GM12878 (cell line): ENCODE measurements around the gene CDCP2. TPM values are rescaled to one million over a fixed set of nuclear protein-coding genes. Genes with fewer than 3 reads are reported as not detected.
A peak's percentile ranks its signal among the peaks of the same experiment; 100 is the strongest.

Source experiments
- ATAC-seq: fragments of 200-7000 bp; cut with Tn5 transposase; 3 replicates; pipeline ENCODE4 v1.9.1; 2020; ENCODE audit warnings: mild to moderate bottlenecking, moderate library complexity
- Bru-seq: library from RNA; stranded (reverse); fragments of 400-500 nt; gene quantifications from one replicate; lab custom pipeline; 2021; lab: Mats Ljungman, UMichigan
- BruChase-seq, 2 experiments: library from RNA; stranded (reverse); fragments of 400-500 nt; gene quantifications; one replicate each; lab custom pipeline; 2021; lab: Mats Ljungman, UMichigan
- BruUV-seq: library from RNA; stranded (reverse); fragments of 400-500 nt; replicated peaks from 2 replicates; lab custom pipeline; 2021; lab: Mats Ljungman, UMichigan
- CTCF ChIA-PET: fragments of 300-600 bp; sonication (Branson Sonifier 250); formaldehyde crosslinking; extraction: SDS; loops from one replicate; lab custom pipeline; 2021; ENCODE audit warnings: inconsistent platforms; lab: Yijun Ruan, JAX
- POLR2A ChIA-PET: fragments of 350-600 bp; formaldehyde crosslinking; extraction: SDS; loops from one replicate; lab custom pipeline; 2021; ENCODE audit warnings: inconsistent platforms; lab: Charles Lee
- RAD21 ChIA-PET: fragments of 300-600 bp; sonication (Branson Sonifier 250); formaldehyde crosslinking; loops from one replicate; lab custom pipeline; 2023; ENCODE audit warnings: antibody characterized with exemption; ENCODE audit not compliant: unreplicated experiment; lab: Charles Lee
- SMC1A ChIA-PET: fragments of 300-600 bp; sonication (Branson Sonifier 250); formaldehyde crosslinking; loops from one replicate; lab custom pipeline; 2023; ENCODE audit not compliant: unreplicated experiment, uncharacterized antibody; lab: Charles Lee
- DNase-seq: peaks from one replicate; pipeline ENCODE4 v3.0.0-alpha.2; 2011; ENCODE audit warnings: low read depth, low spot score
- FAIRE-seq: peaks from 3 replicates; lab custom pipeline; 2011; peaks lifted over from hg19 to GRCh38; lab: Jason Lieb, UNC
- H2AFZ ChIP-seq: 2 replicates; pipeline ENCODE4 v1.6.0; 2011; ENCODE audit warnings: low read depth, low read length, control low read depth; ENCODE audit not compliant: control insufficient read depth
- H3K27ac ChIP-seq: 2 replicates; pipeline ENCODE4 v1.5.1; 2011; ENCODE audit warnings: control low read depth; ENCODE audit not compliant: control insufficient read depth, insufficient read depth
- H3K27me3 ChIP-seq, 2 experiments: replicated peaks in 1 of 2; 2 replicates each; pipeline versions ENCODE4 v1.6.0 to v1.6.1; 2011; ENCODE audit warnings: low read length in 1 of 2; ENCODE audit not compliant: control insufficient read depth in 2 of 2, insufficient read depth in 2 of 2
- H3K36me3 ChIP-seq, 2 experiments: 2 replicates each; pipeline ENCODE4 v1.5.1; 2011; ENCODE audit warnings: low read length in 1 of 2; ENCODE audit not compliant: control insufficient read depth in 2 of 2, insufficient read depth in 2 of 2
- H3K4me1 ChIP-seq: 2 replicates; pipeline ENCODE4 v1.6.1; 2011; ENCODE audit warnings: mild to moderate bottlenecking, low read length, moderate library complexity, mixed read lengths; ENCODE audit not compliant: control insufficient read depth, insufficient read depth
- H3K4me2 ChIP-seq: 2 replicates; pipeline ENCODE4 v1.6.0; 2011; ENCODE audit warnings: control low read depth; ENCODE audit not compliant: control insufficient read depth, insufficient read depth
- H3K4me3 ChIP-seq: fragments of 200-600 bp; sonication (generic); 2 replicates; pipeline ENCODE4 v1.5.1; 2016
- H3K79me2 ChIP-seq: 2 replicates; pipeline ENCODE4 v1.6.0; 2011; ENCODE audit warnings: low read length; ENCODE audit not compliant: control insufficient read depth, insufficient read depth
- H3K9ac ChIP-seq: 2 replicates; pipeline ENCODE4 v1.8.0; 2011; ENCODE audit warnings: low read length, control low read depth, mixed read lengths; ENCODE audit not compliant: control insufficient read depth, insufficient read depth
- H3K9me3 ChIP-seq: replicated peaks from 3 replicates; pipeline ENCODE4 v1.5.1; 2011; ENCODE audit warnings: mild to moderate bottlenecking, low read length; ENCODE audit not compliant: control insufficient read depth, insufficient read depth
- H4K20me1 ChIP-seq: 2 replicates; pipeline ENCODE4 v1.6.0; 2011; ENCODE audit not compliant: control insufficient read depth, insufficient read depth
- DPF2 ChIP-seq: fragments of 450-650 bp; IDR thresholded peaks from 2 replicates; pipeline ENCODE4 v1.6.1; 2017; ENCODE audit warnings: mild to moderate bottlenecking
- ELK1 ChIP-seq: IDR thresholded peaks from 2 replicates; pipeline ENCODE4 v1.6.1; 2012; ENCODE audit warnings: low read depth, low read length, improper control_type of control experiment
- HDGF ChIP-seq: fragments of 450-650 bp; IDR thresholded peaks from 2 replicates; pipeline ENCODE4 v1.6.1; 2016; ENCODE audit warnings: antibody characterized with exemption
- MEF2B ChIP-seq: fragments of 450-650 bp; IDR thresholded peaks from 2 replicates; pipeline ENCODE4 v1.6.1; 2018; ENCODE audit warnings: mild to moderate bottlenecking, moderate library complexity; ENCODE audit not compliant: partially characterized antibody, poor library complexity, severe bottlenecking
- MYB ChIP-seq: fragments of 150-350 bp; IDR thresholded peaks from 2 replicates; pipeline ENCODE4 v1.6.1; 2014; ENCODE audit warnings: mild to moderate bottlenecking, low read depth, low read length, borderline replicate concordance
- PBX3 ChIP-seq: IDR thresholded peaks from 2 replicates; pipeline ENCODE4 v1.6.1; 2011; ENCODE audit warnings: mild to moderate bottlenecking, low read depth, low read length, moderate library complexity; ENCODE audit not compliant: insufficient replicate concordance
- RAD51 ChIP-seq: fragments of 450-650 bp; IDR thresholded peaks from 2 replicates; pipeline ENCODE4 v1.6.1; 2016; ENCODE audit warnings: moderate library complexity, mild to moderate bottlenecking, inconsistent platforms
- RCOR1 ChIP-seq: conservative IDR thresholded peaks from 2 replicates; pipeline ENCODE4 v1.6.1; 2012; ENCODE audit warnings: low read depth, low read length, improper control_type of control experiment
- STAT3 ChIP-seq: IDR thresholded peaks from 2 replicates; pipeline ENCODE4 v1.6.1; 2011; ENCODE audit warnings: low read depth, low read length, improper control_type of control experiment
- ZBTB40 ChIP-seq: fragments of 450-650 bp; IDR thresholded peaks from 2 replicates; pipeline ENCODE4 v1.6.1; 2016; ENCODE audit warnings: mild to moderate bottlenecking, moderate library complexity, borderline replicate concordance
- WGBS: methylation state at CpG from one replicate; pipeline ENCODE4 v1.1.6; 2016; ENCODE audit warnings: low lambda C conversion rate; ENCODE audit not compliant: insufficient replicate concordance, insufficient coverage; ENCODE audit errors: missing lambda C conversion rate; 5-methylcytosine and 5-hydroxymethylcytosine counted together
- in situ Hi-C: fragments of 300-500 bp; cut with MboI; formaldehyde crosslinking; loops from 9 replicates; pipeline ENCODE4 v1.14.3; 2018; ENCODE audit warnings: mixed read lengths
- intact Hi-C: fragments of 100-400 bp; cut with micrococcal nuclease; formaldehyde crosslinking; loops from one replicate; pipeline ENCODE4 v1.14.2; 2022; ENCODE audit not compliant: unreplicated experiment
- long read RNA-seq, 2 experiments: library from polyadenylated mRNA; unstranded; transcript quantifications; one replicate each; pipeline ENCODE4 v2.0.0, GENCODE V29; 2019 to 2020
- polyA minus RNA-seq, 3 experiments: library from RNA; depleted of rRNA, polyadenylated mRNA; stranded (reverse); fragments of >200 nt; gene quantifications; 2 replicates each; pipeline ENCODE4 v1.2.3, GENCODE V29; 2011
- polyA plus RNA-seq, 11 experiments: library from polyadenylated mRNA; depleted of rRNA in 4 of 11; unstranded in 6 of 11; stranded (reverse) in 5 of 11; fragments of >200 nt; fragmentation: Nextera tagmentation in 4 of 11; fragmentation: Illumina TruSeq in 1 of 11; extraction: Ambion mirVana in 4 of 11; extraction: Trizol in 1 of 11; gene quantifications; 1 replicate in 1 of 11; 2 replicates in 10 of 11; pipeline versions ENCODE4 v1.2.1 to v1.2.3, GENCODE V29; 2011 to 2016; ENCODE audit warnings: inconsistent platforms in 2 of 11, missing spikeins in 2 of 11, low read depth in 1 of 11
- total RNA-seq, 4 experiments: library from RNA; depleted of rRNA in 3 of 4; stranded (reverse); fragments of >200 nt in 3 of 4; fragmentation: Illumina TruSeq in 1 of 4; extraction: Trizol in 1 of 4; gene quantifications; 2 replicates each; pipeline versions ENCODE4 v1.2.1 to v1.2.3, GENCODE V29; 2013 to 2021
- TF ChIP-seq, protein P1 (sequence below): IDR thresholded peaks from 2 replicates; pipeline ENCODE4 v1.6.1; 2011; ENCODE audit warnings: low read depth, mild to moderate bottlenecking, low read length, moderate library complexity, borderline replicate concordance; ENCODE audit errors: extremely low read depth
- TF ChIP-seq, protein P2 (sequence below): fragments of 450-650 bp; IDR thresholded peaks from 2 replicates; pipeline ENCODE4 v1.6.1; 2017; ENCODE audit warnings: mild to moderate bottlenecking

The CDCP2 gene
- 0.44 and 0.52 TPM in 2 replicates for total RNA-seq (2013; cell fraction: nucleolus; rRNA removed)
- 0.06 TPM in 1 of 2 replicates, not detected in the other for total RNA-seq (2014; rRNA removed)
- total RNA-seq (2014; rRNA removed; fragmentation: Illumina TruSeq; extraction: Trizol) = not detected in 2 replicates
- total RNA-seq (2021) = not detected in 2 replicates
- polyA plus RNA-seq (2011; ENCODE audit: low read depth) = not detected
- not detected in 2 replicates for polyA plus RNA-seq (2011; rRNA removed)
- not detected in 2 replicates for polyA plus RNA-seq (2011; cell fraction: cytosol; rRNA removed)
- polyA plus RNA-seq (2011; cell fraction: nucleus; rRNA removed) = not detected in 2 replicates
- polyA plus RNA-seq (2012) = not detected in 2 replicates
- polyA plus RNA-seq (2014; fragmentation: Illumina TruSeq; extraction: Trizol) = not detected in 2 replicates
- not detected for polyA plus RNA-seq (2014; fragmentation: Nextera tagmentation; extraction: Ambion mirVana)
- not detected in 2 replicates for polyA plus RNA-seq (2014; rRNA removed)
- polyA plus RNA-seq (2016; fragmentation: Nextera tagmentation; extraction: Ambion mirVana) = not detected
- polyA minus RNA-seq (2011; rRNA and poly(A)+ RNA removed) = not detected in 2 replicates
- not detected in 2 replicates for polyA minus RNA-seq (2011; cell fraction: cytosol; rRNA and poly(A)+ RNA removed)
- polyA minus RNA-seq (2011; cell fraction: nucleus; rRNA and poly(A)+ RNA removed) = not detected in 2 replicates
- percentile 23 among the genes with signal in this experiment for Bru-seq, nascent RNA
- BruChase-seq, experiment 1, labeled RNA remaining after a 6-hour chase = percentile 33 among the genes with signal in this experiment
- percentile 36 among the genes with signal in this experiment for BruChase-seq, experiment 2, labeled RNA remaining after a 2-hour chase
- long read RNA-seq, experiment 1 = 0 reads
- long read RNA-seq, experiment 2 = 0 reads

DNA sequence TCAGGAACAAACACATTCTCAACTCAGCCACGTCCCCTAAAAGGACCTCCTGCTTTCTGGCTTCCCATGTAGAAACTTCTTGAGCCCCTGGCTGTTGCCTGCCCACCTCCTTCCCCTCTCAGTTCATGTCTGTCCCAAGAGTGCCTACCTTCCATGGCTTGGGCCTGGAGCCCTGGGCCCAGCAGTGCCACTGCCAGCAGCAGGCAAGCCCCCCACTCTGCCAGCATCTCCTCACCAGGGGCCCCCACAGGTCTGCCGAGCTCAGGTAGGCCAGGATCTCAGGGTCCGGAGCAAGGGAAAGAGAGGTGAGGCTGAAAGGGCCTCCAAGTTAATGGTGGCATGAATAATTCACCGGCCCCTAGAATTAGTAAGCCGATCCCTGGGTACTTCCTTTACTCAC lies at the start of gene CDCP2:
TSS of gene CDCP2 (minus strand) at position 305 of the 400 bp plus-strand sequence. CDS start at position 227, 78 bp downstream.
- H3K9ac ChIP-seq = no peak within 1 kb of the TSS
- in situ Hi-C loops = no loop called here
- TF ChIP-seq, protein P1, sequence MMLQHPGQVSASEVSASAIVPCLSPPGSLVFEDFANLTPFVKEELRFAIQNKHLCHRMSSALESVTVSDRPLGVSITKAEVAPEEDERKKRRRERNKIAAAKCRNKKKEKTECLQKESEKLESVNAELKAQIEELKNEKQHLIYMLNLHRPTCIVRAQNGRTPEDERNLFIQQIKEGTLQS = no peak
- no peak for TF ChIP-seq HDGF
- TF ChIP-seq STAT3 = no peak
- no peak for TF ChIP-seq RCOR1
- TF ChIP-seq, protein P2, sequence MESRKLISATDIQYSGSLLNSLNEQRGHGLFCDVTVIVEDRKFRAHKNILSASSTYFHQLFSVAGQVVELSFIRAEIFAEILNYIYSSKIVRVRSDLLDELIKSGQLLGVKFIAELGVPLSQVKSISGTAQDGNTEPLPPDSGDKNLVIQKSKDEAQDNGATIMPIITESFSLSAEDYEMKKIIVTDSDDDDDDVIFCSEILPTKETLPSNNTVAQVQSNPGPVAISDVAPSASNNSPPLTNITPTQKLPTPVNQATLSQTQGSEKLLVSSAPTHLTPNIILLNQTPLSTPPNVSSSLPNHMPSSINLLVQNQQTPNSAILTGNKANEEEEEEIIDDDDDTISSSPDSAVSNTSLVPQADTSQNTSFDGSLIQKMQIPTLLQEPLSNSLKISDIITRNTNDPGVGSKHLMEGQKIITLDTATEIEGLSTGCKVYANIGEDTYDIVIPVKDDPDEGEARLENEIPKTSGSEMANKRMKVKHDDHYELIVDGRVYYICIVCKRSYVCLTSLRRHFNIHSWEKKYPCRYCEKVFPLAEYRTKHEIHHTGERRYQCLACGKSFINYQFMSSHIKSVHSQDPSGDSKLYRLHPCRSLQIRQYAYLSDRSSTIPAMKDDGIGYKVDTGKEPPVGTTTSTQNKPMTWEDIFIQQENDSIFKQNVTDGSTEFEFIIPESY = no peak
- TF ChIP-seq RAD51 = no peak
- TF ChIP-seq ZBTB40 = no peak
- TF ChIP-seq DPF2 = no peak
- TF ChIP-seq MEF2B = no peak
- no peak for TF ChIP-seq PBX3
- TF ChIP-seq ELK1 = no peak
- no peak for TF ChIP-seq MYB

More for the DNA sequence above, at the start of gene CDCP2:
- DNase-seq (no peak), ATAC-seq (no peak), FAIRE-seq (no peak)
- no peaks in the 10 kb centered on the region for H4K20me1 ChIP-seq
- H3K4me3 ChIP-seq = no peak within 1 kb of the TSS
- ChIA-PET SMC1A (no interaction called here), RAD21 (no interaction called here), POLR2A (no interaction called here), CTCF (no interaction called here)
- H3K9me3 ChIP-seq = no peaks in the 10 kb centered on the region
- WGBS = 64% methylated on average over 5 of the region's 5 CpGs
- no peaks in the 10 kb centered on the region for H3K79me2 ChIP-seq
- H3K4me2 ChIP-seq = no peak within 1 kb of the TSS
- intact Hi-C loops = no loop called here
- no peak within 1 kb of the TSS for H3K27ac ChIP-seq
- BruUV-seq = no TSS peak
- no peak within 1 kb of the TSS for H2AFZ ChIP-seq
- no peaks in the 10 kb centered on the region for H3K4me1 ChIP-seq
- no peaks in the 10 kb centered on the region for H3K27me3 ChIP-seq
- H3K36me3 ChIP-seq = no peaks in the 10 kb centered on the region
